Measurements from ENCODE around the gene VIPR2. TPM values are rescaled to one million over a fixed set of nuclear protein-coding genes. Genes with fewer than 3 reads are reported as not detected.

VIPR2 gene
- total RNA-seq, 1 experiment from 2014 or later = not detected

DNA sequence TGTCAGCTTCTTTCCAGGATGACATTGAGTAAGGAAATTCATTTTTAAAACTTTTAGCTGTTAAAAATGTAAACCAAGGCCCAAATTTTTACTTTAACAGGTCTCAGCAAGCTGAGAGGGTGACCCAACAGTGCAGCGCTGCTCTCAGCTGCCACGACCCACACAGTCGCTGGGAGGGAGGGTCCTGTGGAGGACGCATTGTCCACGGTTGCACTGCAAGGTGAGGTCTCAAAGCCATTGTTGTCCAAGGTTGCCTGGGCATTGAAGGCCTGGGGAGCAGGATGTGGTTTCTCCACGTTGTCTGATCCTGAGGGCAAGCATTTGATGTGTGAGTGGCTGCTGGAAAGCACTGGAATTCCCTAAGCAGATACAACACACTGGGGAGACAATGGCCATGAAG lies 15.1 kb upstream of the VIPR2 start:
- BruUV-seq (replicated peaks) = no TSS peak
- Histone ChIP-seq H2AFZ (no peak overlapping the region), H3K27ac (no peak overlapping the region), H3K4me2 (no peak overlapping the region), H4K20me1 (ENCODE audit: insufficient read depth) (no peaks in the 10 kb centered on the region), H3K9me2 (ENCODE audit: insufficient read depth) (no peaks in the 10 kb centered on the region), H3K36me3 (ENCODE audit: low read depth) (no peaks in the 10 kb centered on the region), H3F3A (ENCODE audit: insufficient read depth, low read depth) (no peaks in the 10 kb centered on the region), H3K27me3 (ENCODE audit: insufficient read depth, low read depth) (peaks cover 84% of the 10 kb centered on the region), H3K4me3 (no peak overlapping the region), H3K9me3 (ENCODE audit: insufficient read depth, low read depth) (0 out of 2 replicates have a peak, but pooled peaks cover 3% of the 10 kb centered on the region), H3K4me1 (replicated peaks; ENCODE audit: insufficient read depth) (no peaks in the 10 kb centered on the region), H3K79me2 (ENCODE audit: low read depth) (no peaks in the 10 kb centered on the region)
- POLR2A ChIA-PET (ENCODE audit: unreplicated experiment) = no interaction called here
- DNase-seq = no peak
- intact Hi-C loops (cut with micrococcal nuclease; ENCODE audit: unreplicated experiment) = no loop called here
- no peak for TF ChIP-seq EZH2 (IDR thresholded peaks at IDR 0.05; ENCODE audit: low read depth)
- TF ChIP-seq, protein P1, sequence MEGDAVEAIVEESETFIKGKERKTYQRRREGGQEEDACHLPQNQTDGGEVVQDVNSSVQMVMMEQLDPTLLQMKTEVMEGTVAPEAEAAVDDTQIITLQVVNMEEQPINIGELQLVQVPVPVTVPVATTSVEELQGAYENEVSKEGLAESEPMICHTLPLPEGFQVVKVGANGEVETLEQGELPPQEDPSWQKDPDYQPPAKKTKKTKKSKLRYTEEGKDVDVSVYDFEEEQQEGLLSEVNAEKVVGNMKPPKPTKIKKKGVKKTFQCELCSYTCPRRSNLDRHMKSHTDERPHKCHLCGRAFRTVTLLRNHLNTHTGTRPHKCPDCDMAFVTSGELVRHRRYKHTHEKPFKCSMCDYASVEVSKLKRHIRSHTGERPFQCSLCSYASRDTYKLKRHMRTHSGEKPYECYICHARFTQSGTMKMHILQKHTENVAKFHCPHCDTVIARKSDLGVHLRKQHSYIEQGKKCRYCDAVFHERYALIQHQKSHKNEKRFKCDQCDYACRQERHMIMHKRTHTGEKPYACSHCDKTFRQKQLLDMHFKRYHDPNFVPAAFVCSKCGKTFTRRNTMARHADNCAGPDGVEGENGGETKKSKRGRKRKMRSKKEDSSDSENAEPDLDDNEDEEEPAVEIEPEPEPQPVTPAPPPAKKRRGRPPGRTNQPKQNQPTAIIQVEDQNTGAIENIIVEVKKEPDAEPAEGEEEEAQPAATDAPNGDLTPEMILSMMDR (conservative IDR thresholded peaks at IDR 0.05) = no peak
- CTCF ChIA-PET = no interaction called here

DNA sequence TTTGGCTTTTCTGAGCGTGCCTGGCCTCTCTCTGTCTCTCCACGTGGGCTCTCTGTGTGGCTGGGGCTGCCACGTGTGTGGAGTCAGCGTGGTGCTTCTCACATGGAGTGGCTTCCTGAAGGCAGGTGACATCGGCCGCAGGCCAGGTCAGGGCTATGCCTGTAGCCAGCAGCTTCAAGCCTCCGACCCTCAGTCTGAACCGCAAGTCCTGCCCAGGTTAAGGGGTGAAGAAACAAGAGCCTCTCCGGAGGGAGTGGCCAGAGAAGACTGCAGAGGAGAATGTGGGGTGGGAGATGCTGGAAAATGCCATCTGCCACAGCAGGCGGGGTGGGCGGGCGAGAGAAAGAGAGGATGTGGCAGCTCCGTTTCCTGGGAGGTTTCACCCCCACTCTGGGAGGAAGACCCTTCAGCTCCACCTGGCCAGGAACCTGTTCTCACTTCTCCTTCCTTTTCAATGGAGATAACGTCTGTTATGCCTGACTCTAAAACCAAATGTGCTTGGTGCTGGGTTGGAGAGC lies 14.3 kb upstream of the VIPR2 start:
- Histone ChIP-seq H2AFZ (no peak overlapping the region), H3K79me2 (ENCODE audit: low read depth) (no peaks in the 10 kb centered on the region), H3K4me3 (no peak overlapping the region), H3F3A (ENCODE audit: insufficient read depth, low read depth) (no peaks in the 10 kb centered on the region), H3K36me3 (ENCODE audit: low read depth) (no peaks in the 10 kb centered on the region), H3K27ac (no peak overlapping the region), H3K27me3 (ENCODE audit: insufficient read depth, low read depth) (peaks cover 91% of the 10 kb centered on the region), H3K9me3 (ENCODE audit: insufficient read depth, low read depth) (0 out of 2 replicates have a peak, but pooled peaks cover 3% of the 10 kb centered on the region), H3K4me2 (no peak overlapping the region), H3K4me1 (replicated peaks; ENCODE audit: insufficient read depth) (no peaks in the 10 kb centered on the region), H3K9me2 (ENCODE audit: insufficient read depth) (no peaks in the 10 kb centered on the region), H4K20me1 (ENCODE audit: insufficient read depth) (no peaks in the 10 kb centered on the region)
- no peak for DNase-seq
- TF ChIP-seq EZH2 (IDR thresholded peaks at IDR 0.05; ENCODE audit: low read depth) = no peak
- intact Hi-C loops (cut with micrococcal nuclease; ENCODE audit: unreplicated experiment) = no loop called here
- no TSS peak for BruUV-seq (replicated peaks)
- ChIA-PET POLR2A (ENCODE audit: unreplicated experiment) (no interaction called here), CTCF (no interaction called here)

DNA sequence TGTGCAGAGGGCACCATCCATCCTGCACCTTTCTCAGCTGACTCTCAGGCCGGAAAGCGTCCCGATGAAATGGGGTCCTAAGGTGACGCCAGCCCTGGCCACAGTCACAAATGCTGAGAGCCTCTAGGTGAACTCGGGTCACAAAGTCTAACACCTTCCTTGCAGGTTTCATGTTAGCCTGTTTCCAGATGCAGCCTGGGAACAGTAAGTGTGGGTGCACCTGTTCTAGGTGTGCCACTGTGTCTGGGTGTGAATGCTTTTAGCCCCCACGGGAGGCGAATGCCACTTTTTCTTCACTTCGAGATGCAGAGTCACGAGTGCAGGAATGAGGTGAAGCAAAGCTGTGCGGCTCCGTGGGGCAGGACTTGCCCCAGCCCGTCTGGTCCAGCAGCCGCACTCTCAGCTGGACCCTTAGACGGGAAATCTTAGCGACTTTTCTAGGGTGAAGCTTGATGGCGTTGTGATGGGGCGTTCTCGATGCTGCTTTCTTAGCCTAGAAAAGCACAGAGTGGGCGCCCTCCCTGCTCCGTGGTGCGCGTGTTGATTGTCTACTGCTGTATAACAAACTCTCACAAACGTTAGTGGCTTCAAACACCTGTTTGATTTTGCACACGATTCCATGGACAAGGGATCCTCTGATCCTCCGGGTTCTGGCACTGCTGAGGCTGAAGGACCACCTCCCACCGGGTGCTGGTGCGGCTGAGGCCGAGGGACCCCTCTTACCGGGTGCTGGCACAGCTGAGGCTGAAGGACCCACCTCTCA lies 13.6 kb upstream of the VIPR2 start:
- no peaks in the 10 kb centered on the region for H3K9me2 ChIP-seq (ENCODE audit: insufficient read depth)
- POLR2A ChIA-PET (ENCODE audit: unreplicated experiment) = no interaction called here
- no peak for TF ChIP-seq EZH2 (IDR thresholded peaks at IDR 0.05; ENCODE audit: low read depth)
- TF ChIP-seq, protein P1 (conservative IDR thresholded peaks at IDR 0.05) = no peak

More for the DNA sequence above, 13.6 kb upstream of the VIPR2 start:
- H3K9me3 ChIP-seq (ENCODE audit: insufficient read depth, low read depth) = 0 out of 2 replicates have a peak, but pooled peaks cover 3% of the 10 kb centered on the region
- CTCF ChIA-PET = no interaction called here
- no peaks in the 10 kb centered on the region for H3K36me3 ChIP-seq (ENCODE audit: low read depth)
- no peak for DNase-seq
- no peaks in the 10 kb centered on the region for H3K4me1 ChIP-seq (replicated peaks; ENCODE audit: insufficient read depth)
- H3K4me3 ChIP-seq = no peak overlapping the region
- intact Hi-C loops (cut with micrococcal nuclease; ENCODE audit: unreplicated experiment) = no loop called here
- BruUV-seq (replicated peaks) = no TSS peak
- H2AFZ ChIP-seq = no peak overlapping the region
- peaks cover 98% of the 10 kb centered on the region for H3K27me3 ChIP-seq (ENCODE audit: insufficient read depth, low read depth)
- H3K4me2 ChIP-seq = no peak overlapping the region
- H3F3A ChIP-seq (ENCODE audit: insufficient read depth, low read depth) = no peaks in the 10 kb centered on the region
- no peak overlapping the region for H3K27ac ChIP-seq
- H3K79me2 ChIP-seq (ENCODE audit: low read depth) = no peaks in the 10 kb centered on the region
- H4K20me1 ChIP-seq (ENCODE audit: insufficient read depth) = no peaks in the 10 kb centered on the region
